ENCODE results near the gene POLG.

The POLG gene
- total RNA-seq = 164 to 229 (median 193) reads per million in 9 experiments

DNA sequence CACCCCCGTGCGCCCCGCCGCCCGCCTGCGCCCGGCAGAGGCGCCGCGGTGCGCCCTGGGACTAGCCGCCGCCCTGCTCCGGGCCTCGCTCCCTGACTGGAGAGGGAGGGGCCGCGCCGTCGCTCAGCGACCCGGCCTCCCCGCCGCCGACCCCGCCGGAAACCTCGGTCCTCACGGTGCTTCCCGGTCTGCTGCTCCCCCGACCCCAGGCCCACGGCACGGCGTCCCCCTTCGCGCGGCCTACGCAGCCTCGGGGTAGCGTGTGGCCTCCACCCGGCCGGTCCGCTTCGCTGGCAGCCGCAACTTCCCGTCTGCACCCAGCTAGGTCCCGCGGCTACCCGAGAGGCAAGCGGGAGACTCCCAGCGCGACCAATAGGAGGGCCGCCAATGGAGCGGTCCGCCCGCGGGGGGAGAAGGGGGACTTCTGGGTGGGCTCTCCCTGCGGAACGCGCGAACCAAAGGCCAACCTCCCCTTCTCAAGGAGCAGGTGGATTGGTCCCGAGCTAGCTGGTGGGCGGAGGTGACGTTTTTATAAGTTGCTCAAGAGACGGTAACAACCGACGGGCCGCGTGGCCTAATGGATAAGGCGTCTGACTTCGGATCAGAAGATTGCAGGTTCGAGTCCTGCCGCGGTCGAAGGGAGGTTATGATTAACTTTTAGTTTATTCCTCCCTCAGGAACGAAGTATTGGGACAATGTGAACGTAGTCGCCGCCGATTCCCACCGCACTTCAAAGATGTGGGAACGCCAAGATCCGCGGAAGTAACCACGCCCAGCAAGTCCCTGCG is at the start of gene POLG:
Gene POLG (minus strand): TSS at position 315 of the 788 bp plus-strand sequence. CDS start 1,070 bp downstream, outside the sequence.
- Mint-ChIP-seq H3K27me3 (peaks cover 6 to 10% of the 10 kb centered on the region in 2 donors), H3K4me3 (peak within 1 kb of the TSS; percentile 87 to 92), H3K36me3 (ENCODE audit: insufficient read depth) (peaks cover 56% of the 10 kb centered on the region), H3K9me3 (peaks cover 0 to 2% of the 10 kb centered on the region in 2 donors), H3K27ac (peak within 1 kb of the TSS; percentile 100), H3K4me1 (ENCODE audit: low read depth in 2 of 2) (peaks cover 40 to 45% of the 10 kb centered on the region in 2 donors)
- ATAC-seq (replicated peaks) (peak; percentile 88), DNase-seq (peak; percentile 99)

DNA sequence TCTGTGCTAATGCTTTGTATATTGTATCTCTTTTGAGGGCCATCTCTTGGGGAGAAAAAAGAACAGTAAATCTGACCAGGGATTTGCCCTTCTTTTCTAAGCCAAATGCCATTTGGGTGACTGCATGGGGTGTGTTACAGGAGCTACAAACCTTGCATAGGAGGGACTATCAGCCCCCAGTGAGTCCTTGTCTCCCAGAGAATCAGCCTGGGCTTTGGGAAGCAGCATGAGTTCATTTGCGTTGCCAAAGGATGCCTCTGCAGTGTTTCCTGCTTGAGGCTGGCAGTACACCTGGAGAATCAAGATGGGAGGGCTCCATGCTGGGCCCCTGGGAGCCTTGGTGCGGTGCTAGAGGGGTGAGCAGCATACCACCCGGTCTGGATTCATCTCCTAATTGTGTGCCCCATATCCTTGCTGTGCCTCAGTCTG is 49.6 kb upstream of the POLG start:
- no peaks in the 10 kb centered on the region for H3K9me3 Mint-ChIP-seq
- ATAC-seq (replicated peaks) (no peak), DNase-seq (no peak)
- H3K27ac Mint-ChIP-seq = no peak overlapping the region
- no peak overlapping the region for H3K4me3 Mint-ChIP-seq
- no peaks in the 10 kb centered on the region for H3K36me3 Mint-ChIP-seq (ENCODE audit: insufficient read depth)
- H3K27me3 Mint-ChIP-seq = peaks cover 25 to 71% of the 10 kb centered on the region in 2 donors
- peaks cover 0 to 2% of the 10 kb centered on the region in 2 donors for H3K4me1 Mint-ChIP-seq (ENCODE audit: low read depth in 2 of 2)

- DNase-seq (no peak), ATAC-seq (replicated peaks) (no peak)
- Mint-ChIP-seq H3K27ac (no peak overlapping the region), H3K4me1 (ENCODE audit: low read depth in 2 of 2) (peaks cover 0 to 2% of the 10 kb centered on the region in 2 donors), H3K36me3 (ENCODE audit: insufficient read depth) (no peaks in the 10 kb centered on the region), H3K9me3 (no peaks in the 10 kb centered on the region), H3K27me3 (peaks cover 21 to 68% of the 10 kb centered on the region in 2 donors), H3K4me3 (no peak overlapping the region)
These were observed 48.9 kb upstream of the POLG start for GRCh38 chr15:89383365-89384175.

DNA sequence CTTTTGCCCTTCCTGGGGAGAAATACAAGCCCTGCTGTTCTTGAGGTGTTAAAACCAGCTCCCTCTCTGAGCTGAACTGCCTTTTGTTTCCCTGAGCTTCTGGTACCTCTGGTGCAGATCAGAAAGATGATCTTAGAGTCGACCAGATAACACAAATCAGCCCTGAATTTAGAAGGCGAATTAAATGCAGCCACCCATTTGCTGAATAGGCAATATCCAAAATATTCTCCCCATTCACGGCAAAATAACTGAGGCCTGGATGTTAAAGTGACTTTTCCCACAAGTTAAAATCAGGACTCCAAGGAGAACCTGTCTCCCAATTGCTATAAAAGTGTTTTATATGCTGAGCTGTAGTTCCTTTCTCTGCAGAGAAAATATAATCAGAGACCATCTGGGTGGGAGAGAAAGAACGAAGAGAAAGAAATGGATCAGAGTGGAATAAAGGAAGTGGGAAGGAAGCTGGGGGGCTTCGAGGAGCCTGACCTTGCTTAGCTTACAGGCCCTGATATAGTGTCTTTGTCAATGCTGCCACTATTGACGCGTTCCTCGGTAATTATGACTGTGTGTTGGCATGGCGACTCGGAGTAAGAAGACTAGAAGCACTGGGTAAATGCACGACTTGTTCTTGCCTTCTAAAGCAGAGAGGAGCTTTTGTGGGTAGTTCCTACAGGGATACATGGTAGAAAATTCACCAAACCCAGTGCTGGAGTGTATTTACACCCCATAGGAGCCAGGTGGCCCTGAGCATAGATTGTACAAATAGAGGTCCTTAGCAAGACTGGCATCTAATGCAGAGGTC is 47.5 kb upstream of the POLG start:
- Mint-ChIP-seq H3K4me3 (no peak overlapping the region), H3K36me3 (ENCODE audit: insufficient read depth) (no peaks in the 10 kb centered on the region), H3K4me1 (ENCODE audit: low read depth in 2 of 2) (peaks cover 3 to 4% of the 10 kb centered on the region in 2 donors), H3K27me3 (peaks cover 36 to 81% of the 10 kb centered on the region in 2 donors), H3K27ac (no peak overlapping the region), H3K9me3 (no peaks in the 10 kb centered on the region)
- DNase-seq (no peak), ATAC-seq (replicated peaks) (no peak)

DNA sequence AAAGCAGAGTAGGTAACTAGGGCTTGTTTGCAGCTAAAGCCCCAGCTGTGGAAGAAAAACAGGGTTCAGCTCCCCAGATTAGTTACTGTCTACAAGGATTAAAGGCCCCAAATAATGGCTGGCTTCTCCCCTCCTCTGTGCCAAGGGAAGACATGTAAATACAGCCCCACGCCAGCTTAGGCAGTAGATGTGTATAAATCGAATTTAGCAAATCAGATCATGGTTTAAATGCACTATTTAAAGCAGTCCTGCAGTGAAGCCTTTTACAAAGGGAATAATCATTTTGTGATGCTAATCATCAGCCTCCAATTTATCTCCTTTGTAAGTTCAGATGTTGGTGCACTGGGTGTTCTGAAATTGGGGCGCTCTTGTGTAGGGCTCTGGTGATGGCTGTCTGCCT is 46.7 kb upstream of the POLG start:
- ATAC-seq (replicated peaks) (no peak), DNase-seq (no peak)
- Mint-ChIP-seq H3K27me3 (peaks cover 43 to 89% of the 10 kb centered on the region in 2 donors), H3K9me3 (no peaks in the 10 kb centered on the region), H3K36me3 (ENCODE audit: insufficient read depth) (no peaks in the 10 kb centered on the region), H3K4me3 (no peak overlapping the region), H3K4me1 (ENCODE audit: low read depth in 2 of 2) (peaks cover 3 to 4% of the 10 kb centered on the region in 2 donors), H3K27ac (no peak overlapping the region)

DNA sequence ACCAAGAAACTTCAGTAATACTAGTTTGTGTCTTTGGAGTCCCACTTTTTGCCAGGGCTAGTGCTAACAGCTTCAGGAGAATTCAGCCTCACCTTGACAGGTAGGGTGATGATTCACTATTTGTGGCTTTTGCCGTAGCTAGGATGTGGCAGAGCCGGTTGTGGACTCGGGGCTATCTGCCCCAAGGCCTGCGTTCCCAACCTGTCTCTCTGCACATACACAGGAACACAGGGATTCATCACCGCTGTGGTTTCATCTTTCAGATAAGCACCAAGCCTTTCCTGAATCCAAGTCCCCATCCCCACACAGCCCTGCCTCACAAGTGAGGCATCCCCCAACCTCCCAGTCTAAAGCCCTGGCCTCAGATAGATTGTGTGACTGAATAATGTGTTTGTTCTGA is 45.2 kb upstream of the POLG start:
- Mint-ChIP-seq H3K27me3 (peaks cover 52 to 97% of the 10 kb centered on the region in 2 donors), H3K4me3 (peak overlapping the region; percentile 31 to 79), H3K36me3 (ENCODE audit: insufficient read depth) (no peaks in the 10 kb centered on the region), H3K9me3 (no peaks in the 10 kb centered on the region), H3K4me1 (ENCODE audit: low read depth in 2 of 2) (peaks cover 3 to 4% of the 10 kb centered on the region in 2 donors), H3K27ac (no peak overlapping the region)
- no peak for ATAC-seq (replicated peaks)
- no peak for DNase-seq

GRCh38 chr15:89379251-89379695 is 44.6 kb upstream of the POLG start:
- Mint-ChIP-seq H3K36me3 (ENCODE audit: insufficient read depth) (no peaks in the 10 kb centered on the region), H3K9me3 (no peaks in the 10 kb centered on the region), H3K4me3 (peak overlapping the region; percentile 31 to 79), H3K27ac (peak overlapping the region in 1 of 2 donors; percentile 58), H3K27me3 (peaks cover 57 to 97% of the 10 kb centered on the region in 2 donors), H3K4me1 (ENCODE audit: low read depth in 2 of 2) (peaks cover 3 to 4% of the 10 kb centered on the region in 2 donors)
- no peak for DNase-seq
- ATAC-seq (replicated peaks) = no peak

- Mint-ChIP-seq H3K9me3 (no peaks in the 10 kb centered on the region), H3K27me3 (peaks cover 64 to 97% of the 10 kb centered on the region in 2 donors), H3K27ac (peak overlapping the region; percentile 41 to 58), H3K4me1 (ENCODE audit: low read depth in 2 of 2) (peaks cover 3 to 4% of the 10 kb centered on the region in 2 donors), H3K4me3 (peak overlapping the region; percentile 75 to 79), H3K36me3 (ENCODE audit: insufficient read depth) (no peaks in the 10 kb centered on the region)
- no peak for DNase-seq
- ATAC-seq (replicated peaks) = peak; percentile 54
These were observed 43.9 kb upstream of the POLG start for GRCh38 chr15:89378296-89379151.

GRCh38 chr15:89377842-89378295 is 43.2 kb upstream of the POLG start:
- Mint-ChIP-seq H3K4me3 (peak overlapping the region; percentile 75 to 79), H3K4me1 (ENCODE audit: low read depth in 2 of 2) (peaks cover 3 to 4% of the 10 kb centered on the region in 2 donors), H3K9me3 (no peaks in the 10 kb centered on the region), H3K27ac (peak overlapping the region in 1 of 2 donors; percentile 41), H3K27me3 (peaks cover 64 to 96% of the 10 kb centered on the region in 2 donors), H3K36me3 (ENCODE audit: insufficient read depth) (no peaks in the 10 kb centered on the region)
- ATAC-seq (replicated peaks) = peak; percentile 62
- DNase-seq = no peak

- Mint-ChIP-seq H3K4me1 (ENCODE audit: low read depth in 2 of 2) (peaks cover 3 to 4% of the 10 kb centered on the region in 2 donors), H3K4me3 (peak overlapping the region; percentile 75 to 79), H3K27me3 (peaks cover 65 to 96% of the 10 kb centered on the region in 2 donors), H3K9me3 (no peaks in the 10 kb centered on the region), H3K36me3 (ENCODE audit: insufficient read depth) (no peaks in the 10 kb centered on the region), H3K27ac (no peak overlapping the region)
- DNase-seq (no peak), ATAC-seq (replicated peaks) (no peak)
These were observed 42.6 kb upstream of the POLG start for GRCh38 chr15:89377024-89377841.

DNA sequence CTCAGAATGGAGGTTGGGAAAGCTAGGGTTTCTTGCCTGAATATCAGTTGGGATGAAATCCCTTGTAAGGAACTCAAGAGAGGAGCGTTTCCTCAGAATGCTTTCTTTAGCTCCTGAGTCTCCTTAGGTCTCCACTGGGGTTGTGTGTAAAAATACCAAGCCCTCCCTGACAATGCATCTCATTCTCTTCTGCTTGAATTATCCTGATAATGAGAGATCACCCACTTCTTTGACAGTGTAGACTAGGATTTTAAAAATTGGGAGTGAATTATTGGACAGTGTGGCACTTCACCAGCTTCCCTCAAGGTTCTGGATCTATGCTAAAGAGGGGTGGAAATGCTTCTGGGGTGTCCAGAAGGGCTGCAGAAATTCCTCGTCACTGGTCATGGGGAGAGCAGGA is 41.8 kb upstream of the POLG start:
- H3K4me1 Mint-ChIP-seq (ENCODE audit: low read depth in 2 of 2) = peaks cover 3 to 4% of the 10 kb centered on the region in 2 donors
- H3K36me3 Mint-ChIP-seq (ENCODE audit: insufficient read depth) = no peaks in the 10 kb centered on the region
- no peak for ATAC-seq (replicated peaks)
- peaks cover 65 to 96% of the 10 kb centered on the region in 2 donors for H3K27me3 Mint-ChIP-seq
- no peak for DNase-seq
- no peak overlapping the region for H3K27ac Mint-ChIP-seq
- no peaks in the 10 kb centered on the region for H3K9me3 Mint-ChIP-seq
- H3K4me3 Mint-ChIP-seq = no peak overlapping the region

All from effector memory CD8-positive, alpha-beta T cell (primary cell).